Measurements from ENCODE around the gene OR51B6.

DNA sequence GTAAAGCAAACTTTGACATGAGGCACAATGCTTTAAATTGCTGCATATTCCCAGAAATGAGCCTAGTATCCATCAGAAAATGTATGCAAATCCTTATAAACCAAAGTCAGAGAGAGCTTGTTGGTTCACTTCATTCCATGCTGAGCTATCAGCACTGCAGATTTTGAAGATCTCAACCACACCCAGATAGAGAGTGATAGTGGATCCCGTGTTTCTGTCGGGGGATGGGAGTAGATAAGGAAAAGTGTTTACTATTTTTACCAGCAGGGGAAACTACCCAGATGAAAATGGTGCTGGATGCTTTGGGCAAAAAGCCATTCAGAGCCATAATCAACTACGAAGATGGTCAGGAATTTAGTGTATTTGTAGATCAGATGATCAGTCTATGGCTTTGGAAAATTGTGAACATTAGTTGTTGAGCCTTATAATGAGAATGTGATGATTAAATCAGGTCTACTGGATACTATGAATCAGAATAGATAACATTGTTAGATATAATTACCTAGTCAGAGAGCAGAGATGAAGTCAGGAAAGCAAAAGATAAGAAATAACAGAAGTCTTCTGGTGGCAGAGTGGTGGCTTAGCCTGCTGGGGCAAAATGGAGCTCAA, 10.8 kb downstream of the OR51B6 start:
- TF ChIP-seq, protein P1, sequence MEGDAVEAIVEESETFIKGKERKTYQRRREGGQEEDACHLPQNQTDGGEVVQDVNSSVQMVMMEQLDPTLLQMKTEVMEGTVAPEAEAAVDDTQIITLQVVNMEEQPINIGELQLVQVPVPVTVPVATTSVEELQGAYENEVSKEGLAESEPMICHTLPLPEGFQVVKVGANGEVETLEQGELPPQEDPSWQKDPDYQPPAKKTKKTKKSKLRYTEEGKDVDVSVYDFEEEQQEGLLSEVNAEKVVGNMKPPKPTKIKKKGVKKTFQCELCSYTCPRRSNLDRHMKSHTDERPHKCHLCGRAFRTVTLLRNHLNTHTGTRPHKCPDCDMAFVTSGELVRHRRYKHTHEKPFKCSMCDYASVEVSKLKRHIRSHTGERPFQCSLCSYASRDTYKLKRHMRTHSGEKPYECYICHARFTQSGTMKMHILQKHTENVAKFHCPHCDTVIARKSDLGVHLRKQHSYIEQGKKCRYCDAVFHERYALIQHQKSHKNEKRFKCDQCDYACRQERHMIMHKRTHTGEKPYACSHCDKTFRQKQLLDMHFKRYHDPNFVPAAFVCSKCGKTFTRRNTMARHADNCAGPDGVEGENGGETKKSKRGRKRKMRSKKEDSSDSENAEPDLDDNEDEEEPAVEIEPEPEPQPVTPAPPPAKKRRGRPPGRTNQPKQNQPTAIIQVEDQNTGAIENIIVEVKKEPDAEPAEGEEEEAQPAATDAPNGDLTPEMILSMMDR (IDR thresholded peaks at IDR 0.05), result no peak
- no peak for TF ChIP-seq POLR2A (IDR thresholded peaks at IDR 0.05; ENCODE audit: low read depth)
- TF ChIP-seq POLR2AphosphoS5 (IDR thresholded peaks at IDR 0.05), result no peak

All from esophagus muscularis mucosa (tissue), 3 donors.